OCI-LY3 (cell line): ENCODE data around the gene PGGHG.

Source experiments
- CTCF ChIP-seq: fragments of 200-600, 300-600 bp; sonication (generic); IDR thresholded peaks from 2 replicates; pipeline ENCODE4 v1.5.1; 2014; ENCODE audit warnings: antibody characterized with exemption, low read length, low read depth
- EZH2phosphoT487 ChIP-seq: fragments of 200-600 bp; shearing (Covaris generic); IDR thresholded peaks from 2 replicates; pipeline ENCODE4 v1.6.1; 2018; ENCODE audit warnings: antibody characterized with exemption, mixed run types, low read depth

- TF ChIP-seq CTCF (no peak), EZH2phosphoT487 (no peak)
Measured at GRCh38 chr11:285021-285893, 3.7 kb upstream of the PGGHG start.
